ENCODE results near the gene BORCS8. TPM values are rescaled to one million over a fixed set of nuclear protein-coding genes. Genes with fewer than 3 reads are reported as not detected.
A peak's percentile ranks its signal among the peaks of the same experiment; 100 is the strongest.

BORCS8 gene
- total and polyA plus RNA-seq, 2 of the 13 experiments (the other 11 are each of a cell fraction or from before 2014, with no cell fraction given) = 9.6 to 13.3 TPM

GRCh38 chr19:19214892-19215291 lies 22.9 kb upstream of the BORCS8 start (continued):
- TF ChIP-seq HNF1A (IDR thresholded peaks at IDR 0.05; ENCODE audit: low read depth) (no peak), HNF1A (CRISPR knock-in tag; IDR thresholded peaks at IDR 0.05; ENCODE audit: borderline replicate concordance) (no peak), ZNF720 (CRISPR knock-in tag; IDR thresholded peaks at IDR 0.05) (no peak), TBP (CRISPR knock-in tag; IDR thresholded peaks at IDR 0.05) (no peak), TERF1 (CRISPR knock-in tag; IDR thresholded peaks at IDR 0.05) (no peak), EP300 (IDR thresholded peaks at IDR 0.05; ENCODE audit: low read depth in 2 of 2, low read length in 2 of 2) (no peak), EP300 (CRISPR knock-in tag; IDR thresholded peaks at IDR 0.05; ENCODE audit: borderline replicate concordance) (no peak), ELF4 (CRISPR knock-in tag; IDR thresholded peaks at IDR 0.05; ENCODE audit: borderline replicate concordance) (no peak), ZSCAN9 (CRISPR knock-in tag; IDR thresholded peaks at IDR 0.05; ENCODE audit: borderline replicate concordance) (peak; percentile 86; the same call in 1 of the 2 replicates), MAZ (IDR thresholded peaks at IDR 0.05; ENCODE audit: borderline replicate concordance, low read depth, low read length) (no peak), MAZ (CRISPR knock-in tag; IDR thresholded peaks at IDR 0.05; ENCODE audit: low read depth) (peak; percentile 49; the same call in 1 of the 2 replicates), MLLT10 (CRISPR knock-in tag; IDR thresholded peaks at IDR 0.05) (no peak), NPAS2 (CRISPR knock-in tag; IDR thresholded peaks at IDR 0.05; ENCODE audit: borderline replicate concordance) (no peak), ZNF18 (CRISPR knock-in tag; IDR thresholded peaks at IDR 0.05; ENCODE audit: insufficient replicate concordance) (no peak), ZFAT (CRISPR knock-in tag; conservative IDR thresholded peaks at IDR 0.05) (peak; percentile 65; the same call in 1 of the 2 replicates), MYPOP (CRISPR knock-in tag; IDR thresholded peaks at IDR 0.05) (0 out of 2 replicates have a peak, but pooled peaks have one; percentile 47), SMYD3 (CRISPR knock-in tag; IDR thresholded peaks at IDR 0.05) (no peak), ARID4A (CRISPR knock-in tag; IDR thresholded peaks at IDR 0.05; ENCODE audit: borderline replicate concordance) (peak; percentile 58; the same call in 1 of the 2 replicates)
